Fibroblast of villous mesenchyme (primary cell): ENCODE results near the gene PRLR. TPM values are rescaled to one million over a fixed set of nuclear protein-coding genes. Genes with fewer than 3 reads are reported as not detected.

Source experiments
- DNase-seq: peaks from one replicate; pipeline ENCODE4 v3.0.0-alpha.2; 2010; ENCODE audit warnings: low read depth
- H3K4me3 ChIP-seq: 2 replicates; pipeline ENCODE4 v1.5.1; 2011; ENCODE audit warnings: low read depth, mild to moderate bottlenecking, low read length
- CTCF ChIP-seq: IDR thresholded peaks from 2 replicates; pipeline ENCODE4 v1.5.1; 2012; ENCODE audit warnings: low read depth, mild to moderate bottlenecking, low read length; ENCODE audit not compliant: insufficient read depth
- total RNA-seq: library from RNA; depleted of rRNA; stranded (reverse); fragments of >200 nt; gene quantifications from 2 replicates; pipeline ENCODE4 v1.2.3, GENCODE V29; 2012

Gene PRLR
- total RNA-seq, 1 donor: 3.5 TPM

- TF ChIP-seq CTCF: no peak
- DNase-seq: no peak
- H3K4me3 ChIP-seq: peak overlapping the region; percentile 20
Measured at GRCh38 chr5:35158622-35159369, 71.5 kb downstream of the PRLR start.

GRCh38 chr5:35158204-35158603 lies 72.1 kb downstream of the PRLR start:
- peak; percentile 53 for DNase-seq
- H3K4me3 ChIP-seq: peak overlapping the region; percentile 20
- no peak for TF ChIP-seq CTCF

DNA sequence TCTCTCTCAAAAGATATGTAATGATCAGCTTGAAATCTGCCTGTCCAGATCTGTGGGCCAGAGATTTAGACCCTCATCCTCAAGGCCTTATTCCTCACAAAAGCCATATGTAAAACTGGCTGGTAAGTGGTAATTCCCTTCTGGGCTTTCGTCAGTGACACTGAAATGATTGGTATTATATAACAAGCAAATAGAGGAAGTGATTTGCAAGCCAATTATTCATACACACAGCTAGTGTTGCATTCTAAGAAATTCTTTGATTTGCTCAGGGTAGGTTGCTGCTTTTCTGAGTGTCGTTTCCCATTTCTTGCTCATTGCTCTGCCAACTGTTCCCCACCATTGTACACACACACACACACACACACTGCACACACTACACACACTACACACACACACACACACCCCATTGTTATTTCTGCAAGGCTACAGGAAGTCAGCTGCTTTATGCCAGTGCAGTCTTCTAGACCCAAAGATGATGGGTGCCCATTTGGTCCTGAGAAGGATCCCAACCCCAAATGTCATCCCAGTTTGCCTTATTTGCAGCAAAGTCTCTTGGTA lies 76.8 kb downstream of the PRLR start:
- H3K4me3 ChIP-seq: no peak overlapping the region
- no peak for TF ChIP-seq CTCF
- no peak for DNase-seq

DNA sequence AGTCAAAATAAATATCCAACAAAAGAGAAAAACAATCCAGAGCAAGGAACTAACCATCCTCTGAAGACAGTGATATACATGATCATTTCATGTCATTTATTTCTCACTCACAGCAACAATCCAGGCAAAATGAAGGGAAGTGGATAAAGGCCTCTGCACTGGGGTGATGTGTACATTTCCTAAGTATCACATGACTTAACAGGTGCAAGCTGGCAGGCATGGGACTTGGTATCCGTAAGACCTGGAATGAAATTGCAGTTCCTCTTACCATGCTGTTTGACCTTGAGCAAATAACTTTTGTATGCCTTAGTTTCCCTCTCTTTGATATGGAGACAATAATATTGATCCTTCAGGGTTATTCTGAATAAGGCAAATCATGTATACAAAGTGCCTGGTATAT lies 77.6 kb downstream of the PRLR start:
- TF ChIP-seq CTCF: no peak
- DNase-seq: no peak
- no peak overlapping the region for H3K4me3 ChIP-seq

DNA sequence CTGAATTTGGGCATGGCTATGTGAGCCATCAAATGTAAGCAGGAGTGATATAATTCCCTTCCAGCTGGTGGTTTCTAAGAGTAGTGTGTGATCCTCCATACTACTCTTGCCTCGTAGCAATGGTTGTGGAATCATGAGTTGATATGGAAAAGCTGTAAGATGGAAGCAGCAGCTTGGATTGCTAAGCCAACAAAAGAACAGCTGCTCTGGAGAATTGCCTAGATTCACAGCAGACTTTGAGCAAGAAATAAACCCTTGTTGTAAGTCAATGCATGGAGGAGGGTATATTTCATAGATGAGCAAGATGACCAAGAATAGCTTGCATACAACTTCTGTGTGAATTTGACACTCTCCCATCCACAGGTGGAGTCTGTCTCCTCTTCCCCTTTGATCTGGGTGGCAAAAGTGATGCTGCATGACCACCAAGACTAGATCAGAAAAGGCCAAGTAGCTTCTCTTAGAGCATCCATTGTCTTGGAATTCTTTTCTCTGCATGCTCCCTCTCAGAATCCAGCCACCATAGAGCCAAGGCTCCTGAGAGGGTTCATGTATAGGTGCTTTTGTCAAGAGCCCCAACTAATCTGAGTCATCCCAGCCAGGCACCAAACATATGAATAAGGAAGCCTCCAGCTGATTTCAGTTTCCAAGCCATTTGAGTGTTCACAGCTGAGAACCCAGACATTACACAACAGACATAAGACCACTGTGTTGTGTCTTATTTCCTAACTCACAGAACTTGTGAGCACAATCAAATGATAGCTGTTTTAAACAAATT lies 79.0 kb downstream of the PRLR start:
- H3K4me3 ChIP-seq: no peak overlapping the region
- peak; percentile 70 for DNase-seq
- no peak for TF ChIP-seq CTCF

GRCh38 chr5:35149041-35149440 lies 81.2 kb downstream of the PRLR start:
- no peak for TF ChIP-seq CTCF

More at GRCh38 chr5:35149041-35149440, 81.2 kb downstream of the PRLR start:
- peak; percentile 60 for DNase-seq
- H3K4me3 ChIP-seq: no peak overlapping the region
